Measurements from ENCODE around the gene FCHSD1.

DNA sequence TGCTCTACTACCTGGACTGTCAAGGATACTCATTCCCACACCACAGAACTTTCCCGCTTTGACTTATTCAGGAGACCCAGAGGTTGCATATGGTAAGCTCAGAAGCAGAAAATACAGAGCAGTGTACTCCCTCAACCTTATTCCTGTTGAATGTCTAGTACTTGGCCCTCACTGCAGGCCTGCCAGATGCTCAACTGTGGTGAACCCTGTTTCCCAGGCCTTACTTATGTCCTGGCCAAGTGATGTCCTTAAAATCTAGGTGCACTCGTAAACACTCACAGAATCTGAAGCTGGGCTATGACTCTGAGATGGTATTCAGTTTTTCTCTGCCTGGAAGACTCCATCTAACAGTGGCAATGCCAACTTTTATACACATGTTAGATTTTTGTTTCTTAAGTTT, 53.4 kb downstream of the FCHSD1 start:
- TF ChIP-seq, protein P1, sequence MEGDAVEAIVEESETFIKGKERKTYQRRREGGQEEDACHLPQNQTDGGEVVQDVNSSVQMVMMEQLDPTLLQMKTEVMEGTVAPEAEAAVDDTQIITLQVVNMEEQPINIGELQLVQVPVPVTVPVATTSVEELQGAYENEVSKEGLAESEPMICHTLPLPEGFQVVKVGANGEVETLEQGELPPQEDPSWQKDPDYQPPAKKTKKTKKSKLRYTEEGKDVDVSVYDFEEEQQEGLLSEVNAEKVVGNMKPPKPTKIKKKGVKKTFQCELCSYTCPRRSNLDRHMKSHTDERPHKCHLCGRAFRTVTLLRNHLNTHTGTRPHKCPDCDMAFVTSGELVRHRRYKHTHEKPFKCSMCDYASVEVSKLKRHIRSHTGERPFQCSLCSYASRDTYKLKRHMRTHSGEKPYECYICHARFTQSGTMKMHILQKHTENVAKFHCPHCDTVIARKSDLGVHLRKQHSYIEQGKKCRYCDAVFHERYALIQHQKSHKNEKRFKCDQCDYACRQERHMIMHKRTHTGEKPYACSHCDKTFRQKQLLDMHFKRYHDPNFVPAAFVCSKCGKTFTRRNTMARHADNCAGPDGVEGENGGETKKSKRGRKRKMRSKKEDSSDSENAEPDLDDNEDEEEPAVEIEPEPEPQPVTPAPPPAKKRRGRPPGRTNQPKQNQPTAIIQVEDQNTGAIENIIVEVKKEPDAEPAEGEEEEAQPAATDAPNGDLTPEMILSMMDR (IDR thresholded peaks at IDR 0.05), result no peak
- TF ChIP-seq POLR2AphosphoS5 (IDR thresholded peaks at IDR 0.05; ENCODE audit: insufficient read depth in 1 of 2, low read depth in 1 of 2) (no peak), POLR2A (IDR thresholded peaks at IDR 0.05) (no peak)
